Measurements from ENCODE around the gene KPNA6.
A peak's percentile ranks its signal among the peaks of the same experiment; 100 is the strongest.
"Not testable (repeated sequence)": the region's sequence is repeated elsewhere in the genome, so short reads cannot be mapped to it uniquely, and the experiment has no call there.

Gene KPNA6

DNA sequence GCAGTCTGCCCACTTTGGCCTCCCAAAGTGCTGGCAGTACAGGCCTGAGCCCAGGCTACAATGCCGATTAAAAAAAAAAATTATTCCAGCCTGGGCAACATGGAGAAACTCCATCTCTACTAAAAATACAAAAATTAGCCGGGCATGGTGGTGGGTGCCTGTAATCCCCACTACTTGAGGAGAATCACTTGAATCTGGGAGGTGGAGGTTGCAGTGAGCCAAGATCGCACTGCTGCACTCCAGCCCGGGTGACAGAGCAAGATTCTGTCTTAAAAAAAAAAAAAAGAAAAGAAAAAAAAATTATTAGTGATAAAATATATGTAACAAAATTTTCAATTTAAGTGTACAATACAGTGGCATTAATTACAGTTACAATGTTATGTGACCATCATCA lies 35.4 kb downstream of the KPNA6 start:
- not testable (repeated sequence) for DNase-seq

DNA sequence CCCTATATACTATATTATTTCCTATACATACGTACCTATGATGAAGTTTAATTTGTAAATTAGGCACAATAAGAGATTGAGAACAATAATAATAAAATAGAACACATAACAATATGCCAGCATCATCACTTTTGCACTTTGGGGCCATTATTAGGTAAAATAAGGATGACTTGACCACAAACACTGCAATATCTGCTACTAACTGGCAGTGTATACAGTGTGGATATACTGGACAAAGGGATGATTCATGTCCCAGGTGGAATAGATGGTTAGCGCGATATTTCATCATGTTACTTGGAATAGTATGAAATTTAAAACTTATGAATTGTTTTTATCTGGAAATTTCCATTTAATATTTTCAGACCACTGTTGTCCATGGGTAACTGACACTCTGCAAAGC lies 36.2 kb downstream of the KPNA6 start:
- DNase-seq, result no peak

DNA sequence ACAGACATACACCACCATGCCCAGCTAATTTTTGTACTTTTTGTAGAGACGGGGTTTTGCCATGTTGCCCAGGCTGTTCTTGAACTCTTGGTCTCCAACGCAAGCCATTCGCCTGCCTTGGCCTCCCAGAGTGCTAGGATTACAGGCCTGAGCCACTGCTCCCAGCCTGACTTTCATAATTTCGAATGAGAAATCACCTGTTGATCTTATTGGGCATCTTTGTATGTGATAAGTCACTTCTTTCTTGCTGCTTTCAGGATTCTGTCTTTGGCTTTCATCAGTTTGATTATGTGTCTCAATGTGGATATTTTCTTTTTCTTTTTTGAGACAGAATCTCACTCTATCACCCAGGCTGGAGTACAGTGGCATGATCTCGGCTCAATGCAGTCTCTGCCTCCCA lies 39.9 kb downstream of the KPNA6 start:
- not testable (repeated sequence) for DNase-seq

DNA sequence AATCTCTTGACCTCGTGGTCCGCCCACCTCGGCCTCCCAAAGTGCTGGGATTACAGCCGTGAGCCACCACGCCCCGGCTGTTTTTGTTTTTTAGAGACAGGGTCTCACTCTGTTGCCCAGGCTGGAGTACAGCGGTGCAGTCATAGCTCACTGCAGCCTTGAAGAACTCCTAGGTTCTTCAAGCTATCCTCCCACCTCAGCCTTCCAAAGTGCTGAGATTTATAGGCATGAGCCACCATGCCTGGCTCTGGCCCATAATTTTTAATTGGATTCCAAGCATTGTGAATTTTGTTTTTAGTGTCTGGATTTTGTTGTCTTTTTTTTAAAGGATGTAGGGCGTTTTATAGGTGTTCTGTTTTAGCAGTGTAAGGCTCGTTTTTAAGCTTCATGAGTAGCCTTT lies 43.0 kb downstream of the KPNA6 start:
- no peak for DNase-seq

DNA sequence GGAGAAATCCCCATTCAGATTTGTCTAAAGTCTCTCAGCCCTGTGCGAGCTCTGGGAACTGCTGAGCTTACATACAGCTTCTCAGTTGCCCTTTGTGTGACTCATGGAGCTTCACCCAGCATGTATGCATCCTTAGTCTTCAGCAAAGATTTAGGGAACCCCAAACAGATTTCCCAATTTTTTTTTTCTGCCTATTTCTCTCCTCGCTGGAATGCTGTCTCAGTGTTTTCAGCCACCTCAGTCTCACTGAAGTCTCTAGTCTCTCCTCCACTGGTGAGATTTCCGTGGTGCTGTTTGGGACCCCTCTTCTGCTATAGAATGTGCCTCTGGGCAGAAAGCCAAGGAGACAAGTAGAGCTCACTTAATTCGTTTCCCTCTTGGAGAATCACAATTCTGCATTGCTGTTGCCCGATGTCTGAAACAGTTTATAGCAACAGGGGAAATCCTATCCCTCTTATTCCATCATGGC lies 43.5 kb downstream of the KPNA6 start:
- DNase-seq, result no peak

DNA sequence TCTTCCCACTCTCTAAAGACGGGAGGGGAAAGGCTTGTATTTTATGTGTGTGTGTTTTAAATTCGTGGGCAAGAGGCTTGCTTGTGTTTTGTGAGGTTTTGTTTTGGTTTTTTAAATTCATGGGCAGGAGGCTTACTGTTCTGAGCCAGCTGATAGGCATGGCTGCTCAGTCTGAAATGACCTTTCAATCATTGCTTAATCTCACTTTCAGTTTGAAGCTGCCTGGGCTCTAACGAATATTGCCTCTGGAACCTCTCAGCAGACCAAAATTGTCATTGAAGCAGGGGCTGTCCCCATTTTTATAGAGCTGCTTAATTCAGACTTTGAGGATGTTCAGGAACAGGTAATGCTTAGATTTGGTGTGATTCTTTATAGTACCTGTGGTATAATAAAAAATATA lies 51.3 kb downstream of the KPNA6 start:
- DNase-seq, result no peak

DNA sequence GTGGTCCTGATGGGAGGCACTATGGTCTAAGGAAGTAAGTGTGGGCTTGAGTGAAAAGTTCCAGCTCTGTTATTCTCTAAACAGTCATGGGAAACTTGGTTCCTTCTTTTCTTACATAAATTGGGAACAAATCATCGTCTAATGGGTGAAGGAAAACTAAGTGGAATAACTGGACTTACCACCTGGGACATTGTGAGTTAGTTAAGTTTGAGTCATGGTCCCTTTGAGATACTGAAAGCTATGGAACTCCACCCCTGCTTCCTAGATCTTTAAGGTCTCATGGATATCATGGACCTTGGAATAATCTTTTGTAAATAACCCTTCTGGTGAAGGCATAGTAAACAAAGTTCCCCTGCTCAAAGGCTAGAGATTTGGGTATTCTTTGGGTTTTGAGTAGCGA lies 55.5 kb downstream of the KPNA6 start:
- DNase-seq, result no peak

DNA sequence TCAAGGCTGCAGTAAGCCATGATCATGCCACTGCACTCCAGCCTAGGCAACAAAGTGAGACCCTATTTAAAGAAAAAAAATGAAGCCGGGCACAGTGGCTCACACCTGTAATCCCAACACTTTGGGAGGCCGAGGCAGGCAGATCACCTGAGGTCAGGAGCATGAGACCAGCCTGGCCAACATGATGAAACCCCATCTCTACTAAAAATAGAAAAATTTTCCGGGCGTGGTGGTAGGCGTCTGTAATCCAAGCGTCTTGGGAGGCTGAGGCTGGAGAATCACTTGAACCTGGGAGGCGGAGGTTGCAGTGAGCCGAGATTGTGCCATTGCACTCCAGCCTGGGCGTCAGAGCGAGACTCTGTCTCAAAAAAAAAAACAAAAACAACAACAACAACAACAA lies 57.8 kb downstream of the KPNA6 start:
- DNase-seq, result not testable (repeated sequence)

DNA sequence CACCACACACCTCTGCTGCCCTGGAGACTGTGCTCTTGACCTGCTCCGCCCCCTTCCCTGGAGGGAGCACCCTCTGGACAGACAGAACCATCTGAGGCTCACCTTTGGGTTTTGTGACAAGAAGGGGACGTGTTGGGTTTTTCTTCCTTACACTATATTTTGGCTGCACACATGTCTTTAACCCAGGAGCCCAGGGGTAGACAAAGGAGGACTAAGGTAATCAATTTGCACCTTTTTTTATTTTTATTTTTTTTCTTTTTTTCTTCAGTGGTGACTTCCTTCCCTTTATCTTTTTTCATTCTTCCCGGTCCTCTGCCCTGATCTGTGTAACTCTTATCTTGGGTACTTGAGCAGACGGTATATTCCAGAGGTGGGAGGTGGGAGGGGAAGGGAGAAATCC lies 63.1 kb downstream of the KPNA6 start:
- DNase-seq, result no peak

DNA sequence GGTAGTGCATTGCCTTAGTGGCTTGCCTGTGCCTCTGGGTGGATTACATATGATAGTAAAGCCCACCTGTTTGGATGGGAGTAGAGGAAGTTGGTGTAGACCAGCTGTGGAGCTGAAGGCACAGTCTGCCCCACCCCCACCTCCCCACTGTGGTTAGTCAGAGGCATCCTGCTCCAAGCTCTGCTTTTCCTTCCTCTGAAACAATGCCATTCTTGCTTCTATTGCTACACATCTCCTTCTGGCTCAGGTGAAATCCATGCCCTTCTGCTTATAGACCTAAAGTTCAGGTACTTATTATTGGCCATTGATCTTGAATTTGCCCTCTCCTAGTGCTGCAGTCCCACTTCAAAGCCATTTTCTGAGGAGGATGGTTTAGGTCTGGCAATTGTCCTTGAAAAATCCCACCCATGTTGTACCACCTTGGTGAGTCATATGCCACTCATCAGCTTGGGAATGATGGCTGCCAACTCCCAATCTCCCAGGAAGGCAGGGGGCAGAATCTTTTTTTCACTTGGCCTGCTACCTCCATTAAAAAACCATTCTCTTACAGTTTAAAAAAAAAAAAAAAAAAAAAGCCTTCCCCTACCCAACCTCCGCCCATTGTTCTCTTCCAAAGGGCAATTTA lies 64.9 kb downstream of the KPNA6 start:
- no peak for DNase-seq

DNA sequence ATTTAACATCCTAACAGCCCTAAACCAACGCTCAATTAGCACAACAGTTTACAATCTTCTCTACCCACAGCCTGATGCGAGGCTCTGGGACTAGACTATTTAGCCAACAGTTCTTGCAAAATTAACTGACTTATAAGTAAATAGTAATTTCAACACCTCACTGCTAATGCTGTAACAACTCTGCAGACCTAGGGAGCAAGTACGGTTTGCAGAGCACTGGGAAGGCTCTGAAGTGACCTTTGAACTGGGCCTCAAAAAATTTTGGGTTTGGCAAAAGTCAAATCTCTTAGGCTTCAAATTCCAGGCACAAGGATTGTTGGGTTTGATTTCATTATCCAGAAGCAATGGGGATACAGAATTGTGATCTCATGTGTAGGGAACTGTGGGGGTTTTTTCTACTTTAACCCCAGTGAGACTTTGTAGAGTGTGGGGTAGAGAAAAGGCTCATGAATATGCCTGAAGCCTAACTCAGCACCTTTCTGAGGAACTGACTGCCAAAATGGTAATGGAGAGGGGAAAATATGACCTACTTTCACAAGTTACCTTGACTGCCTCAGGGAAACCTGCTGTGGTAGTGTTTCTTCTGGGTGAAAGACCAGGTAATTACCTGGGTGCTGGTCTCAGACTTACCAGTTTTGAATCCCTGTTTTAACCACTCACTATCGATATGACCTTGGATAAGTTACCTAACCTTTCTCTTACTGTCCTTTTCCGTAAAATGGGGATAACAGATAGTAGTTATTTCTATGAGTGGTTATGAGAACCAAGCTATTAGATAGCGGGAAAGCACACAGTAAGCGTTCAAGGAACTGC lies 70.7 kb downstream of the KPNA6 start:
- no peak for DNase-seq

DNA sequence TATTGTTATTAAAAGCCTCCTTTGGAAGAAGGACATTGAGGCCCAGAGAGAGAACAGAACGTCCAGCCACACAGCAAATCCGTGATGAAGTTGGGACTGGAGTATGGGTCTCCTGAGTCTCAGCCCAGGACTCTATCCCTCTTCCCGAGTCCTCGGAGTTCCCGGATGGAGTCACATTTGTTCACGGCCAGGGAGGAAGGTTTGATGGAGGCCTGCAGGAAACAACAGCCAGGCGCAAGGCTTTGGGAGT lies 71.3 kb downstream of the KPNA6 start:
- DNase-seq, result no peak

DNA sequence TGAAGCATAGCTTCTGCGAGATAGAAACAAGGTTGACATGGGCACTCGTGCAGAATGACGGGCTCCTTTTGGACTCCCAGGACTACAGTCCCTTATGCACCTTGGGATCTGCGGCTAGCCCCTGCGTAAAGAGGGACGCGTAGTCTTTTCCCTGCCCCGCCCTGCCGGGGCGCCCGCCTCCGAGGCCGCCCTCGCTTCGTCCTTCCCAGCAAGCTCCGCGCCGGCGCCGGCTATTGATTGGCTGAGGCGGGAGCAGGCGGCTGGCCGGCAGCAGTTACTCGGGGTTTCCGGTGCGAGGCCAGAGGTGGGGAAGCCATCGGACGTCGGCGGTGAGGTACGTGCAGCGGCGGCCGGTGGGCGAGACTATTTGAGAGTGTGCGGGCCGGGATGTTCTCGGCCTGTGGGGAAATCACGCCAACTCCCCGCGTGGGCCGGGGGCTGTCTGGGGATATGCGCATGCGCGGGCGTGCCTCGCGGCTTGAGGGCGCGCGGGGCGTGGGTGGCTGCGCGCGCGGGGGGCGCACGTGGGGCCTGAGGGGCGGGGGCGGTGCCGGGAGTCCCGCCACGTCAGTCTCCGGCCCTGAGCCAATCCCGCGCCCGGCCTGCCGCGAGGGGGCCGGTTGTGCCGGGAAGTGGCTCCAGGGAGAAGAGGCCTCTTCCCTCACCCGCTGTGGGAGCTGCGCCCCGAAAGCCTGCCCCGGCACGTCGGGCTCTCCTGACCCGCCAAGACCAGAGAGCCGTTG lies 71.8 kb downstream of the KPNA6 start, which contains the start of gene TXLNA:
TSS of gene TXLNA (plus strand) at position 233 of the 743 bp plus-strand sequence. CDS start 671 bp downstream, outside the sequence.
- peak; percentile 66 for DNase-seq

DNA sequence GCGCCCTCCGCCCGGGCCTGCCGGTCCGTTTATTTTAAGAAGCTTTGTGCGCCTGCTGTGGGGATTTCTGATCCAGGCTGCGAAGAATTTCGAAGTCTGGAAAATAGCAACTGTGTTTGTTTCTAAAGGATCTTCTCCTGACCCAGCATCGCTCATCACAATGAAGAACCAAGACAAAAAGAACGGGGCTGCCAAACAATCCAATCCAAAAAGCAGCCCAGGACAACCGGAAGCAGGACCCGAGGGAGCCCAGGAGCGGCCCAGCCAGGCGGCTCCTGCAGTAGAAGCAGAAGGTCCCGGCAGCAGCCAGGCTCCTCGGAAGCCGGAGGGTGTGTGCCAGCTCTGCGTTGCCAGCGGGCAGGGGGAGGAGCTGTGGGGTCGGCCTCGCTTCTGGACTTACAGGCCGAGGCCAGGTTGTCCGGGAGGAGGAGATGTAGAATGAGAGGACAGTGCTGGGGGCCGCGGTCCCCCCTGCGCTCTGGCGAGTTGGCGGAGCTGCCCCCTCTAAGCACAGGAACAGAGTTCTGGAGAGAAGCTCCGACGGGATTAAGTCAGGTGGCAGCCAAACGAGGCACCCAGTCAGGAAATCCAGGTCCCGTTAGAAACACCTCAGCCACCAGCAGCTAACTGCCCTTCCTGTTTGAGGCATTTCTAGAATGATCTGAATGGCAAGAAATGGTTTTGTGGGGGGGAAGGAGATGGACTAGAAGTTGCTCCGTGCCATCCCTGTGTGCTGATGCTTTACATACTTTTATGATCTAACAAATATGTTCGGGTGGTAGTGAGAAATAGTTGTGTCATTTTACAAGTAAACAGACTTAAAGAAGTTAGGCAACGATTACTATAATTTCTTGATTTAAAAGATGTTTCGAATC lies 72.6 kb downstream of the KPNA6 start:
- DNase-seq, result no peak

DNA sequence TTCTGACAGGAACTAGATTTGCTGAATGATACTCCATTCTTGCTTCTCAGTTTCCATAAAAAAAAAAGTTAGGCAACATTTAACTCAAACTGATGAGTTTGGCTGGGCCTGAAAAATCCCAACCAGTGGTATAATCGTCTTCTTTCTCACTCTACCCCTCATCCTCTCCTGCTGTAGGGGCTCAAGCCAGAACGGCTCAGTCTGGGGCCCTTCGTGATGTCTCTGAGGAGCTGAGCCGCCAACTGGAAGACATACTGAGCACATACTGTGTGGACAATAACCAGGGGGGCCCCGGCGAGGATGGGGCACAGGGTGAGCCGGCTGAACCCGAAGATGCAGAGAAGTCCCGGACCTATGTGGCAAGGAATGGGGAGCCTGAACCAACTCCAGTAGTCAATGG lies 73.2 kb downstream of the KPNA6 start:
- no peak for DNase-seq

DNA sequence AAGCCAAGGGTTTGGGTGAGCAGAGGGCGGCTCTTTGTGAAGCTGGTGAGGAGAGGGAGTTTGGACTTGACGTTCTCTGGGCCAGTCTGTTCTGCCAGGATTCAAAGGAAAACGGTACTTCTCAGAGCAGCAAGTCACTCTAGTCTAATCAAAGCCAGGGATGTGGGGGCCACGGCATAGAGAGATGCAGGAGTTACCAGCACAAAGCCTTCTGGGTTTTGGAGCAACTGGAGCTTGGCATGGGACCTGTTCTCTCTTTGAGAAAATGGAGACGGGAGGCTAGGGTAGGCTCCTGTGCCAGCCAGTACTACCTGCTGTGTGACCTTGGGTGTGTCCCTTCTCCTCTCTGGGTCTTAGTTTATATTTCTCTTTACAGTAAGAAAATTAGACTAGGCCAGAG lies 73.7 kb downstream of the KPNA6 start:
- DNase-seq, result no peak

DNA sequence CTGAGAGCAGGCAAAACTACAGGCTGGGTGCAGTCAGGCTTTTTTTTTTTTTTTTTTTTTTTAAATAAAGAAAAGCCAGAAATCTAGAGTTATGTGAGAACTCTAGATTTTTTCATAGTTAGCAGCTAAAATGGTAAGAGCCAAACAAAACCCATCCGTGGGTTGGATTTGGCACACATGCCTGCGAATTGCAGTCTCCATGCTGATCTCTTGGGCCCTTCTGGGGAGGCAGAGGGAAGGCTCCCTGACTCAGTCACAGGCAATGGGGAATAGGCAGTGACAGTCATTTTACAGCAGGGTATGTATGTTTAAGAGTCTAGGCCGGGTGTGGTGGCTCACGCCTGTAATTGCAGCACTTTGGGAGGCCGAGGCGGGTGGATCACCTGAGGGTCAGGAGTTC lies 74.2 kb downstream of the KPNA6 start:
- DNase-seq, result no peak

DNA sequence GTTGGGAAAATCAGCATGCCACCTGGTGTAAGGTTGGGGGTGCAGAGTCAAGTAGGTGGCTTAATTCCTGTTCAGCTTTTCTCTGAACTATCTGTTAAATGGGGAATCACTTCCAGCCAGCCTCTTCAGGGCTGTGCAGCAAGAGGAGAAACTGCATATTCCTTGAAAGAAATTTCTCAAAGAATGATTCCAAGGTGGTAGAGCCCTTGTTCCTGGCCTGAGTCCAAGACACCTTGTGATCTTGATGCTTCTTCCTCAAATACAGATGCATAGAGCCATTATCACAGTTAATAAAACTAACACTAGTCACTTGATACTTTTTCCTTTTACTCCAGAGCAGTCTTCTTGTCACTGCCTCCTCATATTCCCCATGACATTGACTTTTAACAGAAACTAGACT lies 76.8 kb downstream of the KPNA6 start:
- no peak for DNase-seq

DNA sequence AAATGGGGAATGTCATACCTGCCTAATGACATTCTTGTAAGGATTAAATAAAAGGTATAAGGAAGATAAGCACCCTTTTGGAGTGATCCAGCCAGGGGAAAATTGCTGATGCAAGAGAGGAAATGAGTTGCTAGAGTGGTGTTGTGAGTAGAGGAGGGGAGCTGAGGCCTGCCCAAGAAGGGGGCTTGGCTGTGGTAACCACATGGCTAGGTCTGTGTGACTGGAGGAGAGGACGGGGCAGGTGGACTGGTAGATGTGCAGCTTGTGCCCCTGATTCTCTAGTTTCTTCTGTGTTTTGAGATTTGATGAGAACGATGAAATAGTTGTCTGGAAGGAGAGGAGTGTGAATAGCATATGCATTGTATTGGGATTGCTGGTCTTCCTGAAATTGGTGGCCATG lies 78.2 kb downstream of the KPNA6 start:
- no peak for DNase-seq

DNA sequence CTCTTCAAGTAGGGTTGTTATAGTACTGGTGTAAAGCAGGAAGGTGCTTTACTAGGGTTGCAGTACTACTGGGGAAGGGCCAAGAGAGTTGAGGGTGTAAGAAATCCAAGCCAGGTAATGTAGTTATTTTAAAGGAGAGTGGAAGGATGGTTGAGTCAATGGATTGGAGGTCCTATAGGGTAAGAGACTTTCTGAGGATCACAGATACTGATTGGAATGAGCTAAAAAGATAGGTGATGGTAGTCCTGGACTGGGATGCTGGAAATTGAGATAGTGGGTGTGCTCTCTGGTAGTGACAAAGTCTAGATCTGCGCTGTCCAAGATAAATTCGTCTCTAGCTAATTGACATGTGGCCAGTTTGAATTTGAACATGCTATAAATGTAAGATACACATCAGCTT lies 78.6 kb downstream of the KPNA6 start:
- DNase-seq, result no peak

DNA sequence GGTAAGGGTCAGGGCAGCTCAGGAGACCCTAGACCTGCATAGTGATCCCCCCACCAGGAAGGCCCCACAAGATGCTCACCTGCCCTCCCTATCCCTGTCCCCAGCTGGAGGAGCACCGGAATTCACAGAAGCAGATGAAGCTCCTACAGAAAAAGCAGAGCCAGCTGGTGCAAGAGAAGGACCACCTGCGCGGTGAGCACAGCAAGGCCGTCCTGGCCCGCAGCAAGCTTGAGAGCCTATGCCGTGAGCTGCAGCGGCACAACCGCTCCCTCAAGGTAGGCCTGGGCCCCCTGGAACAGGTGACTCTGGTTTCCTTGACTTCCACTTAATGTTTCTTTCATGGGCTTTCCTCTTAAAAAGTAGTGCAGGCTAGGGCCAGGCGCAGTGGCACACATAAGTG lies 80.0 kb downstream of the KPNA6 start:
- no peak for DNase-seq

DNA sequence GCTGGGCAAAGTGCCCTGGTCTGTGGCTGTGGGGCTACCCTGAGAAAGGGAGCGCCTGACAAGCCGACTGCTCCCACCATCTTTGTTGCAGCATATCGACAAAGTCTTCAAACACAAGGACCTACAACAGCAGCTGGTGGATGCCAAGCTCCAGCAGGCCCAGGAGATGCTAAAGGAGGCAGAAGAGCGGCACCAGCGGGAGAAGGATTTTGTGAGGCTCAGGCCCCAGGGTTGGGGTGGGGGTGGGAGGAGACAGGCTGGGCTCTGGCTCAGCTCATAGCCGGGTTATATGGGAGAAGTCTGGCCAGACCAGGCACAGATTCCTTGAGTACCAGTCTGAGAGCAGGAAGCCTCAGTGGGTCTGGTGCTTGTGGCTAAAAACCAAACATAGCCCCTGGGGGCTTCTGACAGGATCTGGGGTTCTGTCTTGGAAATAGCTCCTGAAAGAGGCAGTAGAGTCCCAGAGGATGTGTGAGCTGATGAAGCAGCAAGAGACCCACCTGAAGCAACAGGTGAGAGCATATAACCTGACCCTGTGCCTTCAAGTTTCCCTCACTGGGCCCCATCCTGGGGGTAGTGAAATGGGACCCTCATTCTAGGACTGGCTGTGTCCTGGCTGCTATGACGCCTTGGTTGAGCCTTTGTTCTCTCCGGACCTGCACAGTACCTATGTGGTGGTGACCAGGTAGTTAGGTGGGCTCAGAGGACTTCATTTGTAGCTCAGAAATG lies 84.5 kb downstream of the KPNA6 start:
- DNase-seq, result no peak
